Measurements from ENCODE around the gene FXYD6. TPM values are rescaled to one million over a fixed set of nuclear protein-coding genes. Genes with fewer than 3 reads are reported as not detected.
A peak's percentile ranks its signal among the peaks of the same experiment; 100 is the strongest.

FXYD6 gene
- total and polyA plus RNA-seq, 4 donors: 4.7 to 22.5 (median 12.3) TPM

DNA sequence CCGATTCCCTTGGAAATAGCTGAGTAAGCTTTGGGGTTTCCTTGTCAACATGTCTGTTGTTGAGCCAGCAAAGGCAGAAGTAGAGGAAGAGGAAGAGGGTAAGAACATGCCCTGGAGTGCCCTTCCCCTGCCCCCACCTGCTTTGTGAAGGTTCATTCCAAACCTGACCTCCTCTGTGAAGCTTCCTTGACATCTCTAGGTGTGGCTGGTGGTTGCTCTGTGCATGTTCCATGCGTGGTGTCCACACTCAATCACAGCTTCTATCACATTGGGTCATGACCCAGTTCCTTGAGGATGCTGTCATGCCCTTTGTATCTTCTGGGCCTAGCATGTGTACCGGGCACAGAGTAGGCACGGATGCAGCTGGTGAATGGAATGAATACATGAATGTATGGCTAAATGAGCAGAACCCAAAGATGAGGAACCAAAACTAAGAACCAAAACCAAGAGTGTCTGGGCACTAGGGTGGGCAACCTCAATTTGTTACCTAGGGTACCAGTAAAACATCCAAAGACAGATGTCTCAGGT is 23.7 kb upstream of the FXYD6 start:
- Histone ChIP-seq H3K36me3 (ENCODE audit: control insufficient read depth in 4 of 4, insufficient read depth in 3 of 4, low read depth in 1 of 4, low read length in 3 of 4) (no peaks in the 10 kb centered on the region), H3K9me3 (ENCODE audit: control insufficient read depth in 4 of 4, low read length in 3 of 4) (no peaks in the 10 kb centered on the region), H3K4me3 (ENCODE audit: low read depth in 1 of 3, low read length in 3 of 3) (no peak overlapping the region), H3K27me3 (ENCODE audit: control insufficient read depth in 4 of 4, insufficient read depth in 4 of 4, low read length in 3 of 4) (peaks cover 0 to 6% (median 0%) of the 10 kb centered on the region in 4 donors), H3K4me1 (ENCODE audit: control insufficient read depth in 4 of 4, insufficient read depth in 4 of 4, low read length in 3 of 4) (no peaks in the 10 kb centered on the region), H3K27ac (ENCODE audit: low read depth in 1 of 2, low read length in 2 of 2) (no peak overlapping the region), H3K9ac (ENCODE audit: low read depth in 1 of 2, low read length in 2 of 2) (no peak overlapping the region)
- no peak for DNase-seq (ENCODE audit: low spot score)
- TF ChIP-seq SP1 (IDR thresholded peaks at IDR 0.05) (no peak), NR2F2 (IDR thresholded peaks at IDR 0.05) (peak; percentile 33)
- 70% methylated on average over 4 of the region's 4 CpGs for whole genome bisulfite sequencing

GRCh38 chr11:117898059-117898458 is 21.6 kb upstream of the FXYD6 start:
- WGBS: 87% methylated on average over 4 of the region's 4 CpGs
- Histone ChIP-seq H3K4me3 (ENCODE audit: low read depth in 1 of 3, low read length in 3 of 3) (no peak overlapping the region), H3K27me3 (ENCODE audit: control insufficient read depth in 4 of 4, insufficient read depth in 4 of 4, low read length in 3 of 4) (peaks cover 0 to 6% (median 0%) of the 10 kb centered on the region in 4 donors), H3K9ac (ENCODE audit: low read depth in 1 of 2, low read length in 2 of 2) (no peak overlapping the region), H3K4me1 (ENCODE audit: control insufficient read depth in 4 of 4, insufficient read depth in 4 of 4, low read length in 3 of 4) (no peaks in the 10 kb centered on the region), H3K9me3 (ENCODE audit: control insufficient read depth in 4 of 4, low read length in 3 of 4) (no peaks in the 10 kb centered on the region), H3K36me3 (ENCODE audit: control insufficient read depth in 4 of 4, insufficient read depth in 3 of 4, low read depth in 1 of 4, low read length in 3 of 4) (no peaks in the 10 kb centered on the region), H3K27ac (ENCODE audit: low read depth in 1 of 2, low read length in 2 of 2) (no peak overlapping the region)
- no peak for TF ChIP-seq GABPA (IDR thresholded peaks at IDR 0.05 in 1 of 2, conservative IDR thresholded peaks at IDR 0.05 in 1 of 2)
- no peak for TF ChIP-seq HNF4A (conservative IDR thresholded peaks at IDR 0.05)
- no peak for TF ChIP-seq ATF3 (IDR thresholded peaks at IDR 0.05)
- no peak for TF ChIP-seq FOXA2 (IDR thresholded peaks at IDR 0.05)
- TF ChIP-seq HNF4G (IDR thresholded peaks at IDR 0.05): no peak
- TF ChIP-seq, protein P1, sequence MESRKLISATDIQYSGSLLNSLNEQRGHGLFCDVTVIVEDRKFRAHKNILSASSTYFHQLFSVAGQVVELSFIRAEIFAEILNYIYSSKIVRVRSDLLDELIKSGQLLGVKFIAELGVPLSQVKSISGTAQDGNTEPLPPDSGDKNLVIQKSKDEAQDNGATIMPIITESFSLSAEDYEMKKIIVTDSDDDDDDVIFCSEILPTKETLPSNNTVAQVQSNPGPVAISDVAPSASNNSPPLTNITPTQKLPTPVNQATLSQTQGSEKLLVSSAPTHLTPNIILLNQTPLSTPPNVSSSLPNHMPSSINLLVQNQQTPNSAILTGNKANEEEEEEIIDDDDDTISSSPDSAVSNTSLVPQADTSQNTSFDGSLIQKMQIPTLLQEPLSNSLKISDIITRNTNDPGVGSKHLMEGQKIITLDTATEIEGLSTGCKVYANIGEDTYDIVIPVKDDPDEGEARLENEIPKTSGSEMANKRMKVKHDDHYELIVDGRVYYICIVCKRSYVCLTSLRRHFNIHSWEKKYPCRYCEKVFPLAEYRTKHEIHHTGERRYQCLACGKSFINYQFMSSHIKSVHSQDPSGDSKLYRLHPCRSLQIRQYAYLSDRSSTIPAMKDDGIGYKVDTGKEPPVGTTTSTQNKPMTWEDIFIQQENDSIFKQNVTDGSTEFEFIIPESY (IDR thresholded peaks at IDR 0.05): no peak
- no peak for TF ChIP-seq NR2F2 (IDR thresholded peaks at IDR 0.05)
- TF ChIP-seq, protein P2, sequence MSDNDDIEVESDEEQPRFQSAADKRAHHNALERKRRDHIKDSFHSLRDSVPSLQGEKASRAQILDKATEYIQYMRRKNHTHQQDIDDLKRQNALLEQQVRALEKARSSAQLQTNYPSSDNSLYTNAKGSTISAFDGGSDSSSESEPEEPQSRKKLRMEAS (IDR thresholded peaks at IDR 0.05): no peak
- TF ChIP-seq, protein P3, sequence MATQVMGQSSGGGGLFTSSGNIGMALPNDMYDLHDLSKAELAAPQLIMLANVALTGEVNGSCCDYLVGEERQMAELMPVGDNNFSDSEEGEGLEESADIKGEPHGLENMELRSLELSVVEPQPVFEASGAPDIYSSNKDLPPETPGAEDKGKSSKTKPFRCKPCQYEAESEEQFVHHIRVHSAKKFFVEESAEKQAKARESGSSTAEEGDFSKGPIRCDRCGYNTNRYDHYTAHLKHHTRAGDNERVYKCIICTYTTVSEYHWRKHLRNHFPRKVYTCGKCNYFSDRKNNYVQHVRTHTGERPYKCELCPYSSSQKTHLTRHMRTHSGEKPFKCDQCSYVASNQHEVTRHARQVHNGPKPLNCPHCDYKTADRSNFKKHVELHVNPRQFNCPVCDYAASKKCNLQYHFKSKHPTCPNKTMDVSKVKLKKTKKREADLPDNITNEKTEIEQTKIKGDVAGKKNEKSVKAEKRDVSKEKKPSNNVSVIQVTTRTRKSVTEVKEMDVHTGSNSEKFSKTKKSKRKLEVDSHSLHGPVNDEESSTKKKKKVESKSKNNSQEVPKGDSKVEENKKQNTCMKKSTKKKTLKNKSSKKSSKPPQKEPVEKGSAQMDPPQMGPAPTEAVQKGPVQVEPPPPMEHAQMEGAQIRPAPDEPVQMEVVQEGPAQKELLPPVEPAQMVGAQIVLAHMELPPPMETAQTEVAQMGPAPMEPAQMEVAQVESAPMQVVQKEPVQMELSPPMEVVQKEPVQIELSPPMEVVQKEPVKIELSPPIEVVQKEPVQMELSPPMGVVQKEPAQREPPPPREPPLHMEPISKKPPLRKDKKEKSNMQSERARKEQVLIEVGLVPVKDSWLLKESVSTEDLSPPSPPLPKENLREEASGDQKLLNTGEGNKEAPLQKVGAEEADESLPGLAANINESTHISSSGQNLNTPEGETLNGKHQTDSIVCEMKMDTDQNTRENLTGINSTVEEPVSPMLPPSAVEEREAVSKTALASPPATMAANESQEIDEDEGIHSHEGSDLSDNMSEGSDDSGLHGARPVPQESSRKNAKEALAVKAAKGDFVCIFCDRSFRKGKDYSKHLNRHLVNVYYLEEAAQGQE (IDR thresholded peaks at IDR 0.05): no peak
- TF ChIP-seq EGR1 (IDR thresholded peaks at IDR 0.05; ENCODE audit: low read depth in 2 of 2): no peak
- no peak for TF ChIP-seq SP1 (IDR thresholded peaks at IDR 0.05)
- no peak for TF ChIP-seq TAF1 (conservative IDR thresholded peaks at IDR 0.05)
- no peak for DNase-seq (ENCODE audit: low spot score)

DNA sequence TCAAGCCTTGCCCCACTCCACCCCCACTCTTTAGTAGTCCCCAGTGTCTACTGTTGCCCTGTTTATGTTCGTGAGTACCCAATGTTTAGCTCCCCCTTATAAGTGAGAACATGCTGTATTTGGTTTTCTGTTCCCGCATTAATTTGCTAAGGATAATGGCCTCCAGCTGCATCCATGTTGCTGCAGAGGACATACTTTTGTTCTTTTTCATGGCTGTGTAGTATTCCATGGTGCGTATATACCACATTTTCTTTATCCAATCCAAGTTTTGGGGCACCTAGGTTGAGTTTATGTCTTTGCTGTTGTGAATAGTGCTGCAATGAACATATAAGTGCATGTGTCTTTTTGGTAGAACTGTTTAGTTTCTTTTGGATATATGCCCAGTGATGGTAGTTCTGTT is 16.2 kb upstream of the FXYD6 start:
- H3K36me3 ChIP-seq (ENCODE audit: control insufficient read depth in 4 of 4, insufficient read depth in 3 of 4, low read depth in 1 of 4, low read length in 3 of 4): no peaks in the 10 kb centered on the region
- H3K4me1 ChIP-seq (ENCODE audit: control insufficient read depth in 4 of 4, insufficient read depth in 4 of 4, low read length in 3 of 4): no peaks in the 10 kb centered on the region
- DNase-seq (ENCODE audit: low spot score): no peak
- H3K4me3 ChIP-seq (ENCODE audit: low read depth in 1 of 3, low read length in 3 of 3): no peak overlapping the region
- WGBS: 91% methylated on average over 3 of the region's 3 CpGs
- no peaks in the 10 kb centered on the region for H3K9me3 ChIP-seq (ENCODE audit: control insufficient read depth in 4 of 4, low read length in 3 of 4)
- H3K27me3 ChIP-seq (ENCODE audit: control insufficient read depth in 4 of 4, insufficient read depth in 4 of 4, low read length in 3 of 4): peaks cover 0 to 6% (median 2%) of the 10 kb centered on the region in 4 donors
- no peak overlapping the region for H3K27ac ChIP-seq (ENCODE audit: low read depth in 1 of 2, low read length in 2 of 2)
- H3K9ac ChIP-seq (ENCODE audit: low read depth in 1 of 2, low read length in 2 of 2): no peak overlapping the region
- no peak for TF ChIP-seq GABPA (IDR thresholded peaks at IDR 0.05 in 1 of 2, conservative IDR thresholded peaks at IDR 0.05 in 1 of 2)
- TF ChIP-seq JUND (IDR thresholded peaks at IDR 0.05): no peak
- no peak for TF ChIP-seq NR2F2 (IDR thresholded peaks at IDR 0.05)
- TF ChIP-seq, protein P4, sequence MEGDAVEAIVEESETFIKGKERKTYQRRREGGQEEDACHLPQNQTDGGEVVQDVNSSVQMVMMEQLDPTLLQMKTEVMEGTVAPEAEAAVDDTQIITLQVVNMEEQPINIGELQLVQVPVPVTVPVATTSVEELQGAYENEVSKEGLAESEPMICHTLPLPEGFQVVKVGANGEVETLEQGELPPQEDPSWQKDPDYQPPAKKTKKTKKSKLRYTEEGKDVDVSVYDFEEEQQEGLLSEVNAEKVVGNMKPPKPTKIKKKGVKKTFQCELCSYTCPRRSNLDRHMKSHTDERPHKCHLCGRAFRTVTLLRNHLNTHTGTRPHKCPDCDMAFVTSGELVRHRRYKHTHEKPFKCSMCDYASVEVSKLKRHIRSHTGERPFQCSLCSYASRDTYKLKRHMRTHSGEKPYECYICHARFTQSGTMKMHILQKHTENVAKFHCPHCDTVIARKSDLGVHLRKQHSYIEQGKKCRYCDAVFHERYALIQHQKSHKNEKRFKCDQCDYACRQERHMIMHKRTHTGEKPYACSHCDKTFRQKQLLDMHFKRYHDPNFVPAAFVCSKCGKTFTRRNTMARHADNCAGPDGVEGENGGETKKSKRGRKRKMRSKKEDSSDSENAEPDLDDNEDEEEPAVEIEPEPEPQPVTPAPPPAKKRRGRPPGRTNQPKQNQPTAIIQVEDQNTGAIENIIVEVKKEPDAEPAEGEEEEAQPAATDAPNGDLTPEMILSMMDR (IDR thresholded peaks at IDR 0.05; ENCODE audit: low read depth, low read length, missing input control): no peak
- no peak for TF ChIP-seq SP1 (IDR thresholded peaks at IDR 0.05)
- TF ChIP-seq, protein P3 (IDR thresholded peaks at IDR 0.05): no peak
